Measurements from ENCODE around the gene ARHGAP15.

ARHGAP15 gene

GRCh38 chr2:143399631-143400069 is 270.4 kb downstream of the ARHGAP15 start:
- DNase-seq (ENCODE audit: low spot score): no peak

GRCh38 chr2:143401861-143402260 is 272.6 kb downstream of the ARHGAP15 start:
- DNase-seq (ENCODE audit: low spot score): no peak

- DNase-seq (ENCODE audit: low spot score): no peak
Measured at GRCh38 chr2:143402451-143402850, 273.2 kb downstream of the ARHGAP15 start.

GRCh38 chr2:143410082-143410897 is 281.1 kb downstream of the ARHGAP15 start:
- DNase-seq (ENCODE audit: low spot score): no peak

GRCh38 chr2:143415571-143415970 is 286.4 kb downstream of the ARHGAP15 start:
- no peak for DNase-seq (ENCODE audit: low spot score)

- DNase-seq (ENCODE audit: low spot score): no peak
Measured at GRCh38 chr2:143417428-143417827, 288.2 kb downstream of the ARHGAP15 start.

- no peak for DNase-seq (ENCODE audit: low spot score)
Measured at GRCh38 chr2:143420313-143420712, 291.1 kb downstream of the ARHGAP15 start.

- no peak for DNase-seq (ENCODE audit: low spot score)
Measured at GRCh38 chr2:143422681-143423080, 293.5 kb downstream of the ARHGAP15 start.

- DNase-seq (ENCODE audit: low spot score): no peak
Measured at GRCh38 chr2:143425896-143426295, 296.7 kb downstream of the ARHGAP15 start.

- no peak for DNase-seq (ENCODE audit: low spot score)
Measured at GRCh38 chr2:143426296-143426695, 297.1 kb downstream of the ARHGAP15 start.

GRCh38 chr2:143428700-143429099 is 299.5 kb downstream of the ARHGAP15 start:
- DNase-seq (ENCODE audit: low spot score): no peak

GRCh38 chr2:143429932-143430679 is 300.9 kb downstream of the ARHGAP15 start:
- no peak for DNase-seq (ENCODE audit: low spot score)

GRCh38 chr2:143431316-143431715 is 302.1 kb downstream of the ARHGAP15 start:
- no peak for DNase-seq (ENCODE audit: low spot score)

GRCh38 chr2:143433251-143433650 is 304.0 kb downstream of the ARHGAP15 start:
- no peak for DNase-seq (ENCODE audit: low spot score)

GRCh38 chr2:143433840-143434239 is 304.6 kb downstream of the ARHGAP15 start:
- DNase-seq (ENCODE audit: low spot score): no peak

GRCh38 chr2:143434445-143434844 is 305.2 kb downstream of the ARHGAP15 start:
- DNase-seq (ENCODE audit: low spot score): no peak

GRCh38 chr2:143435131-143435530 is 305.9 kb downstream of the ARHGAP15 start:
- no peak for DNase-seq (ENCODE audit: low spot score)

- DNase-seq (ENCODE audit: low spot score): no peak
Measured at GRCh38 chr2:143436951-143437350, 307.7 kb downstream of the ARHGAP15 start.

GRCh38 chr2:143440411-143441012 is 311.3 kb downstream of the ARHGAP15 start:
- no peak for DNase-seq (ENCODE audit: low spot score)

GRCh38 chr2:143442193-143442592 is 313.0 kb downstream of the ARHGAP15 start:
- no peak for DNase-seq (ENCODE audit: low spot score)

- DNase-seq (ENCODE audit: low spot score): no peak
Measured at GRCh38 chr2:143451642-143452281, 322.5 kb downstream of the ARHGAP15 start.

GRCh38 chr2:143452817-143453451 is 323.7 kb downstream of the ARHGAP15 start:
- no peak for DNase-seq (ENCODE audit: low spot score)

All from HuH-7.5 (cell line).